HG03103 (cell line): ENCODE data around the gene OR51F1.
"Not testable (repeated sequence)": the region's sequence is repeated elsewhere in the genome, so short reads cannot be mapped to it uniquely, and the experiment has no call there.

Experiments
- ATAC-seq: cut with Tn5 transposase; IDR thresholded peaks from one replicate; pipeline ENCODE4 v1.9.1; 2021; ENCODE audit warnings: low read depth; ENCODE audit not compliant: unreplicated experiment

OR51F1 gene

GRCh38 chr11:4769838-4770237, at the start of gene OR51F1:
OR51F1 (minus strand) TSS chr11:4769938; CDS start chr11:4769938, 0 bp downstream.
- no peak for ATAC-seq

- no peak for ATAC-seq
These were observed 39.5 kb upstream of the OR51F1 start for GRCh38 chr11:4809246-4809645.

GRCh38 chr11:4808476-4808875, 38.7 kb upstream of the OR51F1 start:
- no peak for ATAC-seq

- ATAC-seq, result no peak
These were observed 34.5 kb upstream of the OR51F1 start, which contains the start of gene OR52R1 for GRCh38 chr11:4804280-4804679. OR52R1 (minus strand) TSS chr11:4804380; CDS start chr11:4804380, 0 bp downstream.

- ATAC-seq, result not testable (repeated sequence)
These were observed 31.6 kb upstream of the OR51F1 start for GRCh38 chr11:4801316-4801715.

GRCh38 chr11:4798427-4799183, 28.9 kb upstream of the OR51F1 start:
- ATAC-seq, result no peak

GRCh38 chr11:4797206-4797605, 27.5 kb upstream of the OR51F1 start:
- no peak for ATAC-seq

GRCh38 chr11:4782454-4782853, 12.7 kb upstream of the OR51F1 start:
- ATAC-seq, result no peak

GRCh38 chr11:4768094-4768493, 1.6 kb downstream of the OR51F1 start:
- no peak for ATAC-seq

GRCh38 chr11:4766420-4767043, 3.2 kb downstream of the OR51F1 start:
- no peak for ATAC-seq

GRCh38 chr11:4763096-4763495, 6.6 kb downstream of the OR51F1 start:
- ATAC-seq, result no peak

- ATAC-seq, result no peak
These were observed 18.5 kb downstream of the OR51F1 start for GRCh38 chr11:4751201-4751600.

GRCh38 chr11:4748438-4748837, 21.3 kb downstream of the OR51F1 start:
- ATAC-seq, result no peak

GRCh38 chr11:4740735-4741134, 29.0 kb downstream of the OR51F1 start:
- no peak for ATAC-seq

GRCh38 chr11:4727171-4727570, 42.6 kb downstream of the OR51F1 start:
- ATAC-seq, result no peak

- ATAC-seq, result not testable (repeated sequence)
These were observed 46.9 kb downstream of the OR51F1 start for GRCh38 chr11:4722616-4723534.
